AG04450 (cell line): ENCODE results near the gene SYTL3. TPM values are rescaled to one million over a fixed set of nuclear protein-coding genes. Genes with fewer than 3 reads are reported as not detected.
"Not testable (repeated sequence)": the region's sequence is repeated elsewhere in the genome, so short reads cannot be mapped to it uniquely, and the experiment has no call there.

ENCODE experiments used
- CTCF ChIA-PET: fragments of 300-600, 350-600 bp; formaldehyde crosslinking; extraction: SDS; loops from one replicate; lab custom pipeline; 2022; ENCODE audit warnings: antibody characterized with exemption, inconsistent platforms; lab: Charles Lee
- POLR2A ChIA-PET: fragments of 350-600 bp; formaldehyde crosslinking; extraction: SDS; loops from one replicate; lab custom pipeline; 2021; ENCODE audit warnings: antibody characterized with exemption, inconsistent platforms; lab: Yijun Ruan, JAX
- DNase-seq: peaks from one replicate; pipeline ENCODE4 v3.0.0-alpha.2; 2011; ENCODE audit warnings: low read depth, low spot score
- H3K27ac ChIP-seq: one replicate; pipeline ENCODE4 v1.5.1; 2012; ENCODE audit warnings: low read depth, low read length, control low read depth
- H3K27me3 ChIP-seq: one replicate; pipeline ENCODE4 v1.6.0; 2012; ENCODE audit warnings: low read length; ENCODE audit not compliant: control insufficient read depth, insufficient read depth
- H3K4me3 ChIP-seq: 2 replicates; pipeline ENCODE4 v1.5.1; 2011; ENCODE audit warnings: mild to moderate bottlenecking, low read depth, low read length, control low read depth
- H3K9me3 ChIP-seq: 2 replicates; pipeline ENCODE4 v1.5.1; 2012; ENCODE audit warnings: low read length; ENCODE audit not compliant: control insufficient read depth, insufficient read depth
- CTCF ChIP-seq: IDR thresholded peaks from 2 replicates; pipeline ENCODE4 v1.5.1; 2011; ENCODE audit warnings: low read depth, low read length, control low read depth, inconsistent platforms
- polyA plus RNA-seq: library from polyadenylated mRNA; depleted of rRNA; stranded (reverse); fragments of >200 nt; gene quantifications from 2 replicates; pipeline ENCODE4 v1.2.3, GENCODE V29; 2011

The SYTL3 gene
- polyA plus RNA-seq, 1 experiment = 1.6 TPM

GRCh38 chr6:158687506-158687905 is 37.7 kb downstream of the SYTL3 start:
- ChIA-PET POLR2A (no interaction called here), CTCF (interaction anchor here (0.6 to 5.4 kb wide), 2 partner anchors 474 to 564 kb away, joined by 3 to 84 read pairs; no protein-coding TSS in a partner anchor)
- no peak for TF ChIP-seq CTCF
- no peaks in the 10 kb centered on the region for H3K9me3 ChIP-seq
- no peak overlapping the region for H3K4me3 ChIP-seq
- no peak overlapping the region for H3K27ac ChIP-seq
- no peak for DNase-seq
- no peaks in the 10 kb centered on the region for H3K27me3 ChIP-seq

- no peak for TF ChIP-seq CTCF
- DNase-seq = no peak
- ChIA-PET CTCF (interaction anchor here (1.2 to 5.4 kb wide), 2 partner anchors 468 to 475 kb away, joined by 5 to 84 read pairs; no protein-coding TSS in a partner anchor), POLR2A (no interaction called here)
- Histone ChIP-seq H3K27ac (no peak overlapping the region), H3K9me3 (no peaks in the 10 kb centered on the region), H3K4me3 (no peak overlapping the region), H3K27me3 (no peaks in the 10 kb centered on the region)
Measured at GRCh38 chr6:158688860-158689259, 39.0 kb downstream of the SYTL3 start.

GRCh38 chr6:158694913-158695312 is 45.1 kb downstream of the SYTL3 start:
- CTCF ChIA-PET = no interaction called here

GRCh38 chr6:158697811-158698210 is 48.0 kb downstream of the SYTL3 start:
- no peak for TF ChIP-seq CTCF
- Histone ChIP-seq H3K9me3 (no peaks in the 10 kb centered on the region), H3K27me3 (no peaks in the 10 kb centered on the region), H3K27ac (no peak overlapping the region), H3K4me3 (no peak overlapping the region)
- no peak for DNase-seq
- ChIA-PET POLR2A (no interaction called here), CTCF (interaction anchor here (0.8 to 1.2 kb wide), 3 partner anchors 9 to 477 kb away, joined by 3 to 8 read pairs (median 4); no protein-coding TSS in a partner anchor)

More at GRCh38 chr6:158694913-158695312, 45.1 kb downstream of the SYTL3 start:
- TF ChIP-seq CTCF = no peak
- POLR2A ChIA-PET = no interaction called here
- DNase-seq = no peak
- Histone ChIP-seq H3K27ac (no peak overlapping the region), H3K9me3 (no peaks in the 10 kb centered on the region), H3K4me3 (no peak overlapping the region), H3K27me3 (no peaks in the 10 kb centered on the region)

GRCh38 chr6:158698931-158699330 is 49.1 kb downstream of the SYTL3 start:
- no peak for DNase-seq
- POLR2A ChIA-PET = no interaction called here
- Histone ChIP-seq H3K9me3 (no peaks in the 10 kb centered on the region), H3K4me3 (no peak overlapping the region), H3K27ac (no peak overlapping the region), H3K27me3 (no peaks in the 10 kb centered on the region)
- TF ChIP-seq CTCF = no peak
- CTCF ChIA-PET = no interaction called here

GRCh38 chr6:158701268-158701667 is 51.4 kb downstream of the SYTL3 start:
- H3K4me3 ChIP-seq, POLR2A ChIA-PET, H3K27ac ChIP-seq, DNase-seq, H3K27me3 ChIP-seq, H3K9me3 ChIP-seq: not testable (repeated sequence)
- CTCF ChIA-PET = interaction anchor here (0.6 to 4.1 kb wide), 3 partner anchors 144 to 421 kb away, joined by 3 to 44 read pairs (median 5); no protein-coding TSS in a partner anchor
